CD14-positive monocyte (primary cell): Measurements from ENCODE around the gene IRF4. TPM values are rescaled to one million over a fixed set of nuclear protein-coding genes. Genes with fewer than 3 reads are reported as not detected.
A peak's percentile ranks its signal among the peaks of the same experiment; 100 is the strongest.

Source experiments
- DNase-seq, 3 donors: peaks; one replicate each; pipeline ENCODE4 v3.0.0-alpha.2; 2011 to 2022
- H2AFZ ChIP-seq: 2 replicates; pipeline ENCODE4 v1.6.0; 2012; ENCODE audit warnings: mild to moderate bottlenecking, low read depth, low read length, inconsistent platforms; ENCODE audit not compliant: insufficient read depth, poor library complexity, severe bottlenecking
- H3K27ac ChIP-seq, 2 donors: 1 replicate in 1 of 2; 2 replicates in 1 of 2; pipeline ENCODE4 v1.5.1; 2012 to 2013; ENCODE audit warnings: low read length in 2 of 2, control low read depth in 1 of 2, inconsistent platforms in 1 of 2, low read depth in 1 of 2, mild to moderate bottlenecking in 1 of 2
- H3K27me3 ChIP-seq, 2 donors: one replicate each; pipeline versions ENCODE4 v1.6.0 to v1.6.1; 2011 to 2013; ENCODE audit warnings: low read length in 2 of 2; ENCODE audit not compliant: control insufficient read depth in 2 of 2, insufficient read depth in 2 of 2
- H3K36me3 ChIP-seq, 2 donors: replicated peaks in 1 of 2; 1 replicate in 1 of 2; 2 replicates in 1 of 2; pipeline versions ENCODE4 v1.5.1 to v1.6.1; 2012 to 2013; ENCODE audit warnings: low read length in 2 of 2, control low read depth in 1 of 2, inconsistent platforms in 1 of 2, mild to moderate bottlenecking in 1 of 2; ENCODE audit not compliant: insufficient read depth in 2 of 2, control insufficient read depth in 1 of 2
- H3K4me1 ChIP-seq, 2 donors: 1 replicate in 1 of 2; 2 replicates in 1 of 2; pipeline versions ENCODE4 v1.5.1 to v1.6.1; 2012 to 2013; ENCODE audit warnings: low read length in 2 of 2, control low read depth in 1 of 2, inconsistent platforms in 1 of 2, mild to moderate bottlenecking in 1 of 2, moderate library complexity in 1 of 2; ENCODE audit not compliant: insufficient read depth in 2 of 2, control insufficient read depth in 1 of 2
- H3K4me2 ChIP-seq: replicated peaks from 2 replicates; pipeline ENCODE3; 2012; ENCODE audit warnings: low read length, moderate library complexity, mild to moderate bottlenecking; ENCODE audit not compliant: poor library complexity, severe bottlenecking; ENCODE audit errors: extremely low read depth
- H3K4me3 ChIP-seq, 3 experiments: fragments of 200-600 bp in 1 of 3; sonication (generic) in 1 of 3; replicated peaks in 1 of 3; 1 replicate in 2 of 3; 2 replicates in 1 of 3; pipeline ENCODE4 v1.5.1; 2011 to 2013; ENCODE audit warnings: low read length in 3 of 3, mild to moderate bottlenecking in 3 of 3, control low read depth in 2 of 3, low read depth in 2 of 3, inconsistent platforms in 1 of 3, moderate library complexity in 1 of 3
- H3K79me2 ChIP-seq: 2 replicates; pipeline ENCODE4 v1.6.0; 2012; ENCODE audit warnings: mild to moderate bottlenecking, control low read depth, inconsistent platforms, low read length, moderate library complexity; ENCODE audit not compliant: insufficient read depth
- H3K9ac ChIP-seq: 2 replicates; pipeline ENCODE4 v1.6.0; 2017; ENCODE audit warnings: low read length, mild to moderate bottlenecking; ENCODE audit not compliant: insufficient read depth, poor library complexity, severe bottlenecking
- H3K9me3 ChIP-seq, 2 donors: replicated peaks in 1 of 2; 1 replicate in 1 of 2; 2 replicates in 1 of 2; pipeline versions ENCODE4 v1.5.1 to v1.6.1; 2012 to 2013; ENCODE audit warnings: low read length in 2 of 2, control low read depth in 1 of 2; ENCODE audit not compliant: control insufficient read depth in 1 of 2, insufficient read depth in 1 of 2
- H4K20me1 ChIP-seq: 2 replicates; pipeline ENCODE4 v1.6.0; 2012; ENCODE audit warnings: mild to moderate bottlenecking, low read length, control low read depth, moderate library complexity; ENCODE audit not compliant: insufficient read depth
- H3K27ac Mint-ChIP-seq, 7 donors: one replicate each; pipeline ENCODE4 v1.8.0; 2020; ENCODE audit warnings: mild to moderate bottlenecking in 7 of 7, mixed read lengths in 7 of 7, moderate library complexity in 6 of 7, inconsistent platforms in 2 of 7
- H3K27me3 Mint-ChIP-seq, 3 donors: one replicate each; pipeline ENCODE4 v1.8.0; 2021 to 2022; ENCODE audit warnings: low read depth in 3 of 3, mild to moderate bottlenecking in 3 of 3, mixed read lengths in 3 of 3, moderate library complexity in 3 of 3, inconsistent platforms in 1 of 3
- H3K36me3 Mint-ChIP-seq, 2 donors: one replicate each; pipeline ENCODE4 v1.8.0; 2020; ENCODE audit warnings: mixed read lengths in 2 of 2, inconsistent platforms in 1 of 2, mild to moderate bottlenecking in 1 of 2
- H3K4me1 Mint-ChIP-seq: one replicate; pipeline ENCODE4 v1.8.0; 2020; ENCODE audit warnings: mild to moderate bottlenecking, mixed read lengths
- H3K4me3 Mint-ChIP-seq, 2 donors: one replicate each; pipeline ENCODE4 v1.8.0; 2020; ENCODE audit warnings: mild to moderate bottlenecking in 2 of 2, mixed read lengths in 2 of 2, moderate library complexity in 1 of 2
- H3K9me3 Mint-ChIP-seq, 7 donors: one replicate each; pipeline ENCODE4 v1.8.0; 2020 to 2022; ENCODE audit warnings: mixed read lengths in 7 of 7, mild to moderate bottlenecking in 6 of 7, moderate library complexity in 6 of 7, inconsistent platforms in 2 of 7
- CTCF ChIP-seq: fragments of 200-600 bp; IDR thresholded peaks from one replicate; pipeline ENCODE4 v1.8.0; 2022; ENCODE audit warnings: antibody characterized with exemption, mild to moderate bottlenecking
- WGBS: methylation state at CpG from one replicate; pipeline ENCODE4 v1.1.5; 2013; ENCODE audit warnings: missing lambda C conversion rate; ENCODE audit not compliant: insufficient coverage; 5-methylcytosine and 5-hydroxymethylcytosine counted together
- intact Hi-C, 2 donors: fragments of 100-400 bp; cut with micrococcal nuclease; formaldehyde crosslinking; loops; one replicate each; pipeline versions ENCODE4 v1.15.0 to v1.15.1; 2023
- polyA plus RNA-seq, 3 donors: library from polyadenylated mRNA; depleted of rRNA in 1 of 3; unstranded in 2 of 3; stranded (reverse) in 1 of 3; fragments of 300-500 nt in 2 of 3; fragments of >200 nt in 1 of 3; fragmentation: Illumina TruSeq in 2 of 3; gene quantifications; 1 replicate in 2 of 3; 2 replicates in 1 of 3; pipeline ENCODE4 v1.2.3, GENCODE V29; 2012 to 2021

The IRF4 gene
- polyA plus RNA-seq, 3 donors: 3.0 to 13.6 (median 6.4) TPM

DNA sequence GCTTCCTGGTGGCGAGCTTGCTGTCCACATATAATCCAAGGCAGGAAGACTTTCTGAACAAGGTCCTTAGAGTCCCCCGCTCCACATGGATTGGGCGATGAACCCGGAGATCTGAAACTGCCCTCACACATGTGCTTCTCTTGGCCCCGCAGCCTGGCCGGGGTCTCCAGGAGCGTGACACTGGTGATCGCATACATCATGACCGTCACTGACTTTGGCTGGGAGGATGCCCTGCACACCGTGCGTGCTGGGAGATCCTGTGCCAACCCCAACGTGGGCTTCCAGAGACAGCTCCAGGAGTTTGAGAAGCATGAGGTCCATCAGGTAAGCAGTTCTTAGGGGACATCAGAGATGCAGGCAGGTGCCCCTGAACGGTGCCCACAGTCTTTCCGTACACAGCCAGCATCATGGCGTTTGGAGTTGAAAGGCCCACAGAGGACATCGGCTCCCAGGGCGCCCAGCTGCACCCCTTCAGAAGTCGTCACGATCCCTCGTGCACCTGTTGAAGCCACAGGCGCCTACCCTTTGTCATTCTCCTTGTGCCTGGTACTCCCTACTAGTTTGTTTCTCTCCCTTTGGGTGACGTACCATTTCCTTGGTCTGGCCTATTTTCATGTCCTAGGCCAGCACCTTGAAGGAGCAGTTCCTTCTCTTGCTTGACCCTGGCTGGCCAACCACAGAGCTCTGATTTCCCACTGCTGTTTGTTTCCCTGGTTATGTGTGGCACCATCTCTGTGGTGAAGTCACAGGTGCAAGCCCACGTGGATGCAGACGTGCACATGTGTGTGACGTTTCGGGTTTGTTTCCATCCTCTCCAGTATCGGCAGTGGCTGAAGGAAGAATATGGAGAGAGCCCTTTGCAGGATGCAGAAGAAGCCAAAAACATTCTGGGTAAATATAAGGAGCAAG, 43.3 kb upstream of the IRF4 start:
- Histone ChIP-seq H3K4me3 (no peak overlapping the region), H3K4me2 (no peak overlapping the region), H3K79me2 (peaks cover 2% of the 10 kb centered on the region), H2AFZ (no peak overlapping the region), H3K36me3 (peaks cover 53 to 89% of the 10 kb centered on the region in 2 donors), H3K9ac (no peak overlapping the region), H3K27me3 (no peaks in the 10 kb centered on the region), H4K20me1 (no peaks in the 10 kb centered on the region), H3K9me3 (no peaks in the 10 kb centered on the region), H3K4me1 (peaks cover under 1 to 8% of the 10 kb centered on the region in 2 donors), H3K27ac (no peak overlapping the region)
- Mint-ChIP-seq H3K27me3 (peaks cover 0 to 1% (median 0%) of the 10 kb centered on the region in 3 donors), H3K36me3 (peaks cover 86 to 97% of the 10 kb centered on the region in 2 donors), H3K27ac (no peak overlapping the region), H3K4me1 (no peaks in the 10 kb centered on the region), H3K4me3 (no peak overlapping the region), H3K9me3 (peaks cover 0 to 30% (median 2%) of the 10 kb centered on the region in 7 donors)
- intact Hi-C loops: no loop called here
- TF ChIP-seq CTCF: no peak
- WGBS: 96% methylated on average over 27 of the region's 27 CpGs
- DNase-seq: no peak

- peak overlapping the region in 2 of 7 donors; percentile 0 to 4 for H3K27ac Mint-ChIP-seq
- DNase-seq: no peak
- peaks cover 78 to 90% of the 10 kb centered on the region in 2 donors for H3K36me3 Mint-ChIP-seq
- no peak overlapping the region for H3K4me3 Mint-ChIP-seq
- no peaks in the 10 kb centered on the region for H3K27me3 ChIP-seq
- H3K36me3 ChIP-seq: peaks cover 52 to 84% of the 10 kb centered on the region in 2 donors
- H3K27me3 Mint-ChIP-seq: peaks cover 0 to 2% (median 0%) of the 10 kb centered on the region in 3 donors
- 91% methylated on average over 21 of the region's 21 CpGs for WGBS
- H3K4me2 ChIP-seq: no peak overlapping the region
- TF ChIP-seq CTCF: no peak
- H3K79me2 ChIP-seq: no peaks in the 10 kb centered on the region
- H3K4me3 ChIP-seq: no peak overlapping the region
- intact Hi-C loops: no loop called here
- H3K4me1 ChIP-seq: peaks cover 0 to 8% of the 10 kb centered on the region in 2 donors
- no peak overlapping the region for H3K27ac ChIP-seq
- H2AFZ ChIP-seq: no peak overlapping the region
- H4K20me1 ChIP-seq: no peaks in the 10 kb centered on the region
- no peaks in the 10 kb centered on the region for H3K9me3 ChIP-seq
- H3K4me1 Mint-ChIP-seq: no peaks in the 10 kb centered on the region
- H3K9me3 Mint-ChIP-seq: peaks cover 0 to 32% (median 2%) of the 10 kb centered on the region in 7 donors
- H3K9ac ChIP-seq: no peak overlapping the region
Measured at GRCh38 chr6:348860-349396, 42.6 kb upstream of the IRF4 start.
